SHP77 treated with DMSO at 0.1 percent for 48 hours (cell line): ENCODE data around the gene POGK.
"Not testable (repeated sequence)": the region's sequence is repeated elsewhere in the genome, so short reads cannot be mapped to it uniquely, and the experiment has no call there.

Experiments used
- DNase-seq: peaks from one replicate; lab custom pipeline; 2025; lab: John Stamatoyannopoulos, UW

POGK gene

GRCh38 chr1:166838766-166839599, at the start of gene POGK:
POGK (plus strand) TSS chr1:166839475; CDS start chr1:166840957, 1,482 bp downstream.
- DNase-seq: peak; percentile 88

GRCh38 chr1:166796620-166797236, 42.5 kb upstream of the POGK start:
- no peak for DNase-seq

- DNase-seq: no peak
Observed at GRCh38 chr1:166808952-166809351, 30.3 kb upstream of the POGK start.

GRCh38 chr1:166811691-166812090, 27.6 kb upstream of the POGK start:
- DNase-seq: no peak

GRCh38 chr1:166813508-166814223, 25.6 kb upstream of the POGK start:
- DNase-seq: no peak

GRCh38 chr1:166814611-166815010, 24.7 kb upstream of the POGK start:
- DNase-seq: no peak

GRCh38 chr1:166819974-166820373, 19.3 kb upstream of the POGK start:
- no peak for DNase-seq

GRCh38 chr1:166822385-166822784, 16.9 kb upstream of the POGK start:
- DNase-seq: no peak

GRCh38 chr1:166827426-166827825, 11.8 kb upstream of the POGK start:
- no peak for DNase-seq

- DNase-seq: not testable (repeated sequence)
Observed at GRCh38 chr1:166829762-166830161, 9.5 kb upstream of the POGK start.

- DNase-seq: no peak
Observed at GRCh38 chr1:166836733-166837132, 2.5 kb upstream of the POGK start.

GRCh38 chr1:166839600-166840308, 479 bp downstream of the POGK start:
- peak; percentile 45 for DNase-seq

GRCh38 chr1:166840309-166841274, 1.3 kb downstream of the POGK start:
- DNase-seq: no peak

- DNase-seq: no peak
Observed at GRCh38 chr1:166843322-166843721, 4.0 kb downstream of the POGK start.

GRCh38 chr1:166843769-166844596, 4.7 kb downstream of the POGK start:
- no peak for DNase-seq

- DNase-seq: no peak
Observed at GRCh38 chr1:166844791-166845190, 5.5 kb downstream of the POGK start.

GRCh38 chr1:166848193-166848592, 8.9 kb downstream of the POGK start:
- no peak for DNase-seq

- DNase-seq: no peak
Observed at GRCh38 chr1:166849135-166849534, 9.9 kb downstream of the POGK start.

- DNase-seq: no peak
Observed at GRCh38 chr1:166852918-166853317, 13.6 kb downstream of the POGK start.

GRCh38 chr1:166855558-166855957, 16.3 kb downstream of the POGK start:
- no peak for DNase-seq
